Endothelial cell of umbilical vein (primary cell): ENCODE data around the gene PPP1R3G. TPM values are rescaled to one million over a fixed set of nuclear protein-coding genes. Genes with fewer than 3 reads are reported as not detected.

Experiments
- BruUV-seq: library from RNA; stranded (reverse); fragments of 400-500 nt; replicated peaks from 2 replicates; lab custom pipeline; 2021; lab: Mats Ljungman, UMichigan
- CTCF ChIA-PET: fragments of 300-600, 350-600 bp; sonication (Branson Sonifier 250); formaldehyde crosslinking; loops from one replicate; lab custom pipeline; 2021; ENCODE audit warnings: antibody characterized with exemption, inconsistent platforms; lab: Charles Lee
- POLR2A ChIA-PET: fragments of 300-600, 350-600 bp; sonication (Branson Sonifier 250); formaldehyde crosslinking; loops from one replicate; lab custom pipeline; 2021; ENCODE audit warnings: antibody characterized with exemption, inconsistent platforms; lab: Charles Lee
- DNase-seq: peaks from one replicate; pipeline ENCODE4 v3.0.0-alpha.2; 2011; ENCODE audit warnings: low read depth, low spot score
- FAIRE-seq: peaks from 2 replicates; lab custom pipeline; 2011; peaks lifted over from hg19 to GRCh38; lab: Jason Lieb, UNC
- H2AFZ ChIP-seq: 2 replicates; pipeline ENCODE4 v1.6.0; 2012; ENCODE audit warnings: low read depth, low read length, control low read depth, inconsistent platforms
- H3K27ac ChIP-seq: 2 replicates; pipeline ENCODE4 v1.5.1; 2011; ENCODE audit warnings: low read depth, mild to moderate bottlenecking, control low read depth, low read length, moderate library complexity; ENCODE audit not compliant: insufficient read depth
- H3K27me3 ChIP-seq, 2 experiments: 2 replicates each; pipeline versions ENCODE4 v1.6.0 to v1.6.1; 2011; ENCODE audit warnings: low read length in 2 of 2, mixed read lengths in 1 of 2; ENCODE audit not compliant: control insufficient read depth in 2 of 2, insufficient read depth in 2 of 2
- H3K36me3 ChIP-seq, 2 experiments: 2 replicates in 1 of 2; 3 replicates in 1 of 2; pipeline ENCODE4 v1.5.1; 2011; ENCODE audit warnings: low read length in 2 of 2, mild to moderate bottlenecking in 1 of 2, moderate library complexity in 1 of 2; ENCODE audit not compliant: control insufficient read depth in 2 of 2, insufficient read depth in 2 of 2; ENCODE audit errors: extremely low read depth in 1 of 2
- H3K4me1 ChIP-seq: 3 replicates; pipeline ENCODE4 v1.5.1; 2011; ENCODE audit warnings: mild to moderate bottlenecking, low read length; ENCODE audit not compliant: control insufficient read depth, insufficient read depth; ENCODE audit errors: extremely low read depth
- H3K4me2 ChIP-seq: 2 replicates; pipeline ENCODE4 v1.6.1; 2011; ENCODE audit warnings: low read length, control low read depth, mixed read lengths; ENCODE audit not compliant: insufficient read depth
- H3K4me3 ChIP-seq, 3 experiments: fragments of 200-600 bp in 1 of 3; sonication (generic), shearing (Covaris generic) in 1 of 3; replicated peaks in 1 of 3; 2 replicates each; pipeline ENCODE4 v1.5.1; 2011 to 2016; ENCODE audit warnings: control low read depth in 3 of 3, low read length in 3 of 3, mild to moderate bottlenecking in 2 of 3, inconsistent platforms in 1 of 3, low read depth in 1 of 3, moderate library complexity in 1 of 3; ENCODE audit not compliant: insufficient read depth in 1 of 3
- H3K79me2 ChIP-seq: 2 replicates; pipeline ENCODE4 v1.6.0; 2012; ENCODE audit warnings: low read length, inconsistent platforms; ENCODE audit not compliant: control insufficient read depth, insufficient read depth
- H3K9ac ChIP-seq: replicated peaks from 2 replicates; pipeline ENCODE3; 2011; ENCODE audit warnings: low read length, control low read depth; ENCODE audit not compliant: insufficient read depth; ENCODE audit errors: extremely low read depth
- H3K9me1 ChIP-seq: replicated peaks from 3 replicates; pipeline ENCODE4 v1.6.0; 2011; ENCODE audit warnings: mild to moderate bottlenecking, low read length; ENCODE audit not compliant: control insufficient read depth, insufficient read depth; ENCODE audit errors: extremely low read depth
- H3K9me3 ChIP-seq: replicated peaks from 2 replicates; pipeline ENCODE4 v1.5.1; 2012; ENCODE audit warnings: low read length, inconsistent platforms; ENCODE audit not compliant: control insufficient read depth, insufficient read depth
- H4K20me1 ChIP-seq: replicated peaks from 2 replicates; pipeline ENCODE3; 2011; ENCODE audit warnings: mild to moderate bottlenecking, low read length; ENCODE audit not compliant: control insufficient read depth, insufficient read depth; ENCODE audit errors: extremely low read depth
- CTCF ChIP-seq, 2 donors: IDR thresholded peaks; 1 replicate in 1 of 2; 2 replicates in 1 of 2; pipeline ENCODE4 v1.5.1; 2011; ENCODE audit warnings: low read length in 2 of 2, mild to moderate bottlenecking in 2 of 2, moderate library complexity in 2 of 2, control low read depth in 1 of 2, inconsistent platforms in 1 of 2, low read depth in 1 of 2; ENCODE audit not compliant: insufficient read depth in 1 of 2; ENCODE audit errors: extremely low read depth in 1 of 2
- EZH2 ChIP-seq: IDR thresholded peaks from 2 replicates; pipeline ENCODE4 v1.6.1; 2012; ENCODE audit warnings: borderline replicate concordance, low read depth, mild to moderate bottlenecking, moderate library complexity, low read length, inconsistent platforms; ENCODE audit not compliant: severe bottlenecking
- FOS ChIP-seq: IDR thresholded peaks from 2 replicates; pipeline ENCODE4 v1.6.1; 2011; ENCODE audit warnings: mild to moderate bottlenecking, low read length, moderate library complexity, borderline replicate concordance; ENCODE audit not compliant: insufficient read depth
- GATA2 ChIP-seq: IDR thresholded peaks from 2 replicates; pipeline ENCODE4 v1.7.0; 2011; ENCODE audit warnings: low read depth, mild to moderate bottlenecking, moderate library complexity, mixed read lengths, low read length; ENCODE audit not compliant: insufficient read length, insufficient read depth
- JUN ChIP-seq: IDR thresholded peaks from 2 replicates; pipeline ENCODE4 v1.6.1; 2011; ENCODE audit warnings: borderline replicate concordance, low read depth; ENCODE audit not compliant: insufficient read length, insufficient read depth
- MAX ChIP-seq: IDR thresholded peaks from 2 replicates; pipeline ENCODE4 v1.6.1; 2011; ENCODE audit not compliant: insufficient read depth, insufficient read length
- MYC ChIP-seq: IDR thresholded peaks from one replicate; pipeline ENCODE4 v1.6.1; 2011; ENCODE audit warnings: mild to moderate bottlenecking, low read depth, low read length
- POLR2A ChIP-seq: IDR thresholded peaks from 2 replicates; pipeline ENCODE4 v1.6.1; 2012; ENCODE audit warnings: low read depth, mild to moderate bottlenecking, control low read depth, low read length
- POLR2AphosphoS5 ChIP-seq: IDR thresholded peaks from 2 replicates; pipeline ENCODE4 v1.6.1; 2012; ENCODE audit warnings: low read depth, mild to moderate bottlenecking, control low read depth, low read length, moderate library complexity; ENCODE audit not compliant: insufficient read depth
- dilution Hi-C: fragments of 300-500 bp; cut with MboI; formaldehyde crosslinking; loops from one replicate; pipeline ENCODE4 v1.15.0; 2019; ENCODE audit warnings: low sequenced_read_pairs; ENCODE audit not compliant: extremely low pct_ligation_motif_present
- intact Hi-C: fragments of 100-400 bp; cut with micrococcal nuclease; formaldehyde crosslinking; loops from one replicate; pipeline ENCODE4 v1.10.0; 2022
- polyA plus RNA-seq, 4 experiments: library from polyadenylated mRNA; depleted of rRNA in 3 of 4; stranded (reverse) in 3 of 4; unstranded in 1 of 4; fragments of >200 nt; gene quantifications; 2 replicates each; pipeline versions ENCODE4 v1.2.1 to v1.2.3, GENCODE V29; 2011 to 2012; ENCODE audit warnings: missing spikeins in 1 of 4
- total RNA-seq: library from RNA; stranded (reverse); gene quantifications from 2 replicates; pipeline ENCODE4 v1.2.3, GENCODE V29; 2021

Gene PPP1R3G
- total and polyA plus RNA-seq, 2 donors (not counting 3 experiments of a cell fraction or from before 2014, with no cell fraction given): 0.04 to 0.09 TPM

- Histone ChIP-seq H3K4me1 (no peaks in the 10 kb centered on the region), H3K27me3 (no peaks in the 10 kb centered on the region), H3K36me3 (no peaks in the 10 kb centered on the region), H2AFZ (no peak overlapping the region), H4K20me1 (no peaks in the 10 kb centered on the region), H3K79me2 (no peaks in the 10 kb centered on the region), H3K9me1 (no peaks in the 10 kb centered on the region), H3K4me3 (no peak overlapping the region), H3K9me3 (no peaks in the 10 kb centered on the region), H3K27ac (no peak overlapping the region), H3K4me2 (no peak overlapping the region), H3K9ac (no peak overlapping the region)
- TF ChIP-seq JUN (no peak), CTCF (IDR thresholded peaks at IDR 0.05; ENCODE audit: extremely low read depth in 1 of 2, insufficient read depth in 1 of 2, low read depth in 1 of 2, low read length in 2 of 2) (no peak), MAX (no peak), FOS (no peak), POLR2A (no peak), GATA2 (no peak), MYC (no peak), EZH2 (no peak), POLR2AphosphoS5 (no peak)
- ChIA-PET POLR2A (no interaction called here), CTCF (no interaction called here)
- no TSS peak for BruUV-seq
- DNase-seq (no peak), FAIRE-seq (no peak)
- dilution Hi-C loops (no loop called here), intact Hi-C loops (no loop called here)
Observed at GRCh38 chr6:5072440-5072839, 12.7 kb upstream of the PPP1R3G start.
